Hindlimb muscle (tissue), 1 donor: ENCODE measurements around the gene CCDC70. TPM values are rescaled to one million over a fixed set of nuclear protein-coding genes. Genes with fewer than 3 reads are reported as not detected.
"Not testable (repeated sequence)": the region's sequence is repeated elsewhere in the genome, so short reads cannot be mapped to it uniquely, and the experiment has no call there.

Experiments used
- DNase-seq: peaks from one replicate; pipeline ENCODE4 v3.0.0-alpha.2; 2013
- polyA plus RNA-seq: library from polyadenylated mRNA; unstranded; fragments of 120-200 nt; gene quantifications from one replicate; pipeline ENCODE4 v1.2.1, GENCODE V29; 2013; ENCODE audit not compliant: insufficient read length

CCDC70 gene
- not detected for polyA plus RNA-seq

GRCh38 chr13:51861723-51862300 lies at the start of gene CCDC70:
Gene CCDC70 (plus strand): TSS chr13:51861969. CDS start chr13:51865412, 3,443 bp downstream.
- DNase-seq: no peak

- DNase-seq: no peak
These were observed 47.7 kb upstream of the CCDC70 start for GRCh38 chr13:51814071-51814470.

GRCh38 chr13:51814825-51815650 lies 46.7 kb upstream of the CCDC70 start:
- DNase-seq: no peak

- no peak for DNase-seq
These were observed 45.9 kb upstream of the CCDC70 start for GRCh38 chr13:51815848-51816247.

GRCh38 chr13:51816604-51817249 lies 45.0 kb upstream of the CCDC70 start:
- DNase-seq: no peak

- no peak for DNase-seq
These were observed 44.1 kb upstream of the CCDC70 start for GRCh38 chr13:51817717-51818116.

GRCh38 chr13:51818276-51818675 lies 43.5 kb upstream of the CCDC70 start:
- DNase-seq: no peak

GRCh38 chr13:51818781-51819511 lies 42.8 kb upstream of the CCDC70 start:
- DNase-seq: no peak

- no peak for DNase-seq
These were observed 42.2 kb upstream of the CCDC70 start for GRCh38 chr13:51819544-51819943.

- no peak for DNase-seq
These were observed 41.7 kb upstream of the CCDC70 start for GRCh38 chr13:51820016-51820597.

- no peak for DNase-seq
These were observed 40.2 kb upstream of the CCDC70 start for GRCh38 chr13:51821606-51822005.

GRCh38 chr13:51822106-51822815 lies 39.5 kb upstream of the CCDC70 start:
- DNase-seq: no peak

GRCh38 chr13:51823359-51823758 lies 38.4 kb upstream of the CCDC70 start:
- no peak for DNase-seq

- no peak for DNase-seq
These were observed 37.9 kb upstream of the CCDC70 start for GRCh38 chr13:51823863-51824262.

- not testable (repeated sequence) for DNase-seq
These were observed 37.1 kb upstream of the CCDC70 start for GRCh38 chr13:51824712-51825111.

- no peak for DNase-seq
These were observed 36.6 kb upstream of the CCDC70 start for GRCh38 chr13:51825165-51825592.

- no peak for DNase-seq
These were observed 36.0 kb upstream of the CCDC70 start for GRCh38 chr13:51825681-51826254.

- DNase-seq: no peak
These were observed 35.2 kb upstream of the CCDC70 start for GRCh38 chr13:51826606-51827005.

- no peak for DNase-seq
These were observed 34.5 kb upstream of the CCDC70 start for GRCh38 chr13:51827254-51827653.

GRCh38 chr13:51828730-51829567 lies 32.8 kb upstream of the CCDC70 start:
- no peak for DNase-seq

- no peak for DNase-seq
These were observed 32.2 kb upstream of the CCDC70 start for GRCh38 chr13:51829568-51829899.
